Mesenchymal stem cell (in vitro differentiated cells and primary cell): Measurements from ENCODE around the gene ARHGEF33.

Experiments used
- DNase-seq: peaks from one replicate; pipeline ENCODE4 v3.0.0-alpha.2; 2013
- H2AFZ ChIP-seq: one replicate; pipeline ENCODE4 v1.6.1; 2013; ENCODE audit warnings: low read depth, mild to moderate bottlenecking, control low read depth, inconsistent platforms, low read length, moderate library complexity
- H2AK5ac ChIP-seq: 2 replicates; pipeline ENCODE4 v1.6.1; 2013; ENCODE audit warnings: low read length, moderate library complexity, mild to moderate bottlenecking, inconsistent platforms; ENCODE audit not compliant: severe bottlenecking
- H2BK120ac ChIP-seq: one replicate; pipeline ENCODE4 v1.6.1; 2013; ENCODE audit warnings: low read depth, mild to moderate bottlenecking, inconsistent platforms, low read length, moderate library complexity
- H2BK12ac ChIP-seq, 2 experiments: one replicate each; pipeline ENCODE4 v1.6.1; 2013; ENCODE audit warnings: inconsistent platforms in 2 of 2, low read length in 2 of 2, mild to moderate bottlenecking in 2 of 2, moderate library complexity in 2 of 2, control low read depth in 1 of 2
- H2BK15ac ChIP-seq: one replicate; pipeline ENCODE4 v1.6.1; 2013; ENCODE audit warnings: mild to moderate bottlenecking, low read depth, inconsistent platforms; ENCODE audit not compliant: poor library complexity, severe bottlenecking
- H2BK5ac ChIP-seq: 2 replicates; pipeline ENCODE4 v1.6.1; 2013; ENCODE audit warnings: low read depth, mild to moderate bottlenecking, low read length, control low read depth, inconsistent platforms; ENCODE audit not compliant: poor library complexity, severe bottlenecking
- H3K14ac ChIP-seq, 2 experiments: one replicate each; pipeline ENCODE4 v1.6.1; 2013; ENCODE audit warnings: inconsistent platforms in 2 of 2, low read length in 2 of 2, control low read depth in 1 of 2, mild to moderate bottlenecking in 1 of 2, moderate library complexity in 1 of 2
- H3K18ac ChIP-seq, 2 experiments: one replicate each; pipeline ENCODE4 v1.6.1; 2013; ENCODE audit warnings: inconsistent platforms in 2 of 2, low read length in 2 of 2, control low read depth in 1 of 2, low read depth in 1 of 2, mild to moderate bottlenecking in 1 of 2
- H3K23ac ChIP-seq, 2 experiments: one replicate each; pipeline ENCODE4 v1.6.1; 2013; ENCODE audit warnings: inconsistent platforms in 2 of 2, low read length in 2 of 2, mild to moderate bottlenecking in 2 of 2, moderate library complexity in 2 of 2, control low read depth in 1 of 2
- H3K27ac ChIP-seq: 2 replicates; pipeline ENCODE4 v1.5.1; 2013; ENCODE audit warnings: mild to moderate bottlenecking, moderate library complexity, low read length, control low read depth, inconsistent platforms; ENCODE audit not compliant: poor library complexity, severe bottlenecking
- H3K27me3 ChIP-seq, 2 experiments: 2 replicates each; pipeline versions ENCODE4 v1.6.1 to v1.7.0; 2013; ENCODE audit warnings: low read length in 2 of 2, mild to moderate bottlenecking in 2 of 2, moderate library complexity in 2 of 2, control low read depth in 1 of 2, inconsistent platforms in 1 of 2; ENCODE audit not compliant: control insufficient read depth in 1 of 2, insufficient read depth in 1 of 2
- H3K36me3 ChIP-seq, 2 experiments: 2 replicates each; pipeline versions ENCODE4 v1.6.1 to v1.7.0; 2013; ENCODE audit warnings: low read length in 2 of 2, control low read depth in 1 of 2, inconsistent platforms in 1 of 2, low read depth in 1 of 2, mild to moderate bottlenecking in 1 of 2; ENCODE audit not compliant: insufficient read depth in 2 of 2, control insufficient read depth in 1 of 2
- H3K4ac ChIP-seq, 2 experiments: one replicate each; pipeline ENCODE4 v1.6.1; 2013; ENCODE audit warnings: inconsistent platforms in 2 of 2, low read length in 2 of 2, mild to moderate bottlenecking in 2 of 2, moderate library complexity in 2 of 2, control low read depth in 1 of 2, low read depth in 1 of 2
- H3K4me1 ChIP-seq: 2 replicates; pipeline ENCODE4 v1.6.1; 2013; ENCODE audit warnings: low read depth, low read length, control low read depth; ENCODE audit not compliant: control insufficient read depth, insufficient read depth
- H3K4me2 ChIP-seq: 2 replicates; pipeline ENCODE4 v1.6.1; 2013; ENCODE audit warnings: low read length, mild to moderate bottlenecking, inconsistent platforms; ENCODE audit not compliant: poor library complexity, severe bottlenecking
- H3K4me3 ChIP-seq, 2 experiments: 2 replicates each; pipeline versions ENCODE4 v1.5.1 to v1.7.0; 2013; ENCODE audit warnings: low read length in 2 of 2, mild to moderate bottlenecking in 2 of 2, control low read depth in 1 of 2, low read depth in 1 of 2; ENCODE audit not compliant: insufficient read depth in 1 of 2
- H3K79me1 ChIP-seq: replicated peaks from 2 replicates; pipeline ENCODE4 v1.6.1; 2013; ENCODE audit warnings: mild to moderate bottlenecking, control low read depth, low read length, inconsistent platforms; ENCODE audit not compliant: poor library complexity, severe bottlenecking
- H3K9ac ChIP-seq: 2 replicates; pipeline ENCODE4 v1.7.0; 2013; ENCODE audit warnings: mild to moderate bottlenecking, low read length, moderate library complexity
- H3K9me3 ChIP-seq: 2 replicates; pipeline ENCODE4 v1.7.0; 2013; ENCODE audit warnings: mild to moderate bottlenecking, low read length; ENCODE audit not compliant: control insufficient read depth
- H4K8ac ChIP-seq: one replicate; pipeline ENCODE4 v1.6.1; 2013; ENCODE audit warnings: inconsistent platforms, mild to moderate bottlenecking, low read length, moderate library complexity
- H4K91ac ChIP-seq: one replicate; pipeline ENCODE4 v1.6.1; 2013; ENCODE audit warnings: mild to moderate bottlenecking, low read length, inconsistent platforms
- WGBS: methylation state at CpG from one replicate; pipeline ENCODE4 v1.1.7; 2013; ENCODE audit warnings: mixed read lengths; 5-methylcytosine and 5-hydroxymethylcytosine counted together

ARHGEF33 gene

GRCh38 chr2:38932586-38932985 lies 42.9 kb downstream of the ARHGEF33 start:
- H4K8ac ChIP-seq = no peak overlapping the region
- no peaks in the 10 kb centered on the region for H3K36me3 ChIP-seq
- peaks cover 1% of the 10 kb centered on the region for H3K4me1 ChIP-seq
- no peak overlapping the region for H3K4ac ChIP-seq
- no CpG with 5 or more reads among the region's 1 CpG for WGBS
- no peak overlapping the region for H2BK120ac ChIP-seq
- H3K9me3 ChIP-seq = no peaks in the 10 kb centered on the region
- H2BK12ac ChIP-seq = no peak overlapping the region
- H3K4me3 ChIP-seq = no peak overlapping the region
- H3K18ac ChIP-seq = no peak overlapping the region
- H3K9ac ChIP-seq = no peak overlapping the region
- H3K27ac ChIP-seq = no peak overlapping the region
- no peak overlapping the region for H2BK5ac ChIP-seq
- H3K4me2 ChIP-seq = no peak overlapping the region
- H2AFZ ChIP-seq = no peak overlapping the region
- H2BK15ac ChIP-seq = no peak overlapping the region
- H3K79me1 ChIP-seq = no peaks in the 10 kb centered on the region
- no peak for DNase-seq
- no peak overlapping the region for H2AK5ac ChIP-seq
- no peak overlapping the region for H3K14ac ChIP-seq
- no peak overlapping the region for H3K23ac ChIP-seq
- no peak overlapping the region for H4K91ac ChIP-seq
- H3K27me3 ChIP-seq = no peaks in the 10 kb centered on the region

DNA sequence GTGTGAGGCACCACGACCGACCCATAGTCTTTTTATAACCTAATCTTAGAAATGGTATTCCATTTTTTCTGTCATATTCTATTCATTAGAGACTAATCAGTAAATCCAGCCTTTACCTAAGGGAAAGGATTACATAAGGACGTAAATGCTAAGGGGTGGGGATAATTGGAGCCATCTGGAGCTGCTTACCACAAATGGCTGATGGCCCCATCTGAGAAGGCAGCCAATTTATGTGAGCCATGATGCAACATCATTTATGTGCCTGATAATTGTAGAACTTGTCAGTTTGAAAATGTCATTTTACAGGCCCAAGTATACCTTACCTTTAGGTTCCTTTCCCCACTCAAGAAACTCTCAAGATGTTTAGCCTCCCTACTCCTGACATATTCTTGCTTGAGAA lies 44.0 kb downstream of the ARHGEF33 start:
- 92% methylated on average over 1 of the region's 3 CpGs for WGBS
- H3K9me3 ChIP-seq = no peaks in the 10 kb centered on the region

GRCh38 chr2:38934742-38935141 lies 45.1 kb downstream of the ARHGEF33 start:
- no peak overlapping the region for H2BK5ac ChIP-seq
- H2BK120ac ChIP-seq = no peak overlapping the region
- no peak overlapping the region for H3K23ac ChIP-seq
- no peak overlapping the region for H3K4me3 ChIP-seq
- no peak overlapping the region for H3K14ac ChIP-seq
- H2BK15ac ChIP-seq = no peak overlapping the region
- H2AFZ ChIP-seq = no peak overlapping the region
- H3K4me1 ChIP-seq = peaks cover 1% of the 10 kb centered on the region
- no peak overlapping the region for H3K18ac ChIP-seq
- no peak overlapping the region for H2BK12ac ChIP-seq
- H3K27ac ChIP-seq = no peak overlapping the region
- H3K36me3 ChIP-seq = no peaks in the 10 kb centered on the region
- H3K27me3 ChIP-seq = no peaks in the 10 kb centered on the region
- no peak overlapping the region for H4K8ac ChIP-seq
- no peak for DNase-seq
- H3K4me2 ChIP-seq = no peak overlapping the region
- no peak overlapping the region for H2AK5ac ChIP-seq
- H3K9me3 ChIP-seq = no peaks in the 10 kb centered on the region
- no peak overlapping the region for H3K9ac ChIP-seq
- no peak overlapping the region for H4K91ac ChIP-seq
- H3K4ac ChIP-seq = no peak overlapping the region
- H3K79me1 ChIP-seq = no peaks in the 10 kb centered on the region
- 86% methylated on average over 5 of the region's 5 CpGs for WGBS

More for the DNA sequence above, 44.0 kb downstream of the ARHGEF33 start:
- Histone ChIP-seq H3K14ac (no peak overlapping the region), H2AK5ac (no peak overlapping the region), H3K4ac (no peak overlapping the region), H3K27ac (no peak overlapping the region), H3K4me3 (no peak overlapping the region), H3K4me2 (no peak overlapping the region), H4K8ac (no peak overlapping the region), H2BK5ac (no peak overlapping the region), H3K4me1 (peaks cover 1% of the 10 kb centered on the region), H3K36me3 (no peaks in the 10 kb centered on the region), H4K91ac (no peak overlapping the region), H2AFZ (no peak overlapping the region), H2BK15ac (no peak overlapping the region), H2BK120ac (no peak overlapping the region), H3K18ac (no peak overlapping the region), H3K79me1 (no peaks in the 10 kb centered on the region), H2BK12ac (no peak overlapping the region), H3K27me3 (no peaks in the 10 kb centered on the region), H3K23ac (no peak overlapping the region), H3K9ac (no peak overlapping the region)
- DNase-seq = no peak

DNA sequence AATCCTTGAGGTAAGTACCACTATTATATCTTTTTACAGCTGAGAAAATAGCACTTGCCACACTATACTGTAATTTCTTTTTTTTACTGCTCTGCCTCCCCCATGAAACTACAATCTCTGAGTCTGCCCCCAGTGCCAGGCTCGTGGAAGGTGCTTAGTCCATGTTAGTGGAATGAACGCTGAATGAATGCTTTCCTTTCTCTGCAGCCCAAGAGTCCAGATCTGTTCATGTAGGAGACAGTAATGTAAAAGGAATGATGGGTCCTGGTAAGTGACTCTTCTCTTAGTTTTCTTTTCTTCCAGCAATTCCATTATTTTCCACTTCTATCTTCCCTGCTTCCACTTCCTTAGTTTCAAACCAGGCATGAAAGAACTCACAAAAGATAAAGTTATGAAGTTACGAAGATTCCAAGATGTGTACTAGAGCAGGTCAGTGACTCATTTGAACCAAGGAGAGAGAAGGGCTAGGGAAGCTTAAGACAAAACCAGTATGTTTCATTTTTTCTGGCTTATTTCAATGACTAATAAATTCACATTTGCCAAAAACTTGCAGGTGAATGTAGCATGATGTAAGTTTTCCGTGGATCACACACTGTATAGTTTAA lies 46.0 kb downstream of the ARHGEF33 start:
- H2BK120ac ChIP-seq = no peak overlapping the region
- peak overlapping the region; percentile 43 for H3K4me2 ChIP-seq
- DNase-seq = peak; percentile 33
- no peak overlapping the region for H2BK15ac ChIP-seq
- H3K27me3 ChIP-seq = no peaks in the 10 kb centered on the region
- H3K79me1 ChIP-seq = no peaks in the 10 kb centered on the region
- no peak overlapping the region for H4K91ac ChIP-seq
- H3K18ac ChIP-seq = no peak overlapping the region
- H3K4me1 ChIP-seq = peaks cover 1% of the 10 kb centered on the region
- H2AFZ ChIP-seq = no peak overlapping the region
- no peaks in the 10 kb centered on the region for H3K36me3 ChIP-seq
- no peak overlapping the region for H3K9ac ChIP-seq
- H3K27ac ChIP-seq = no peak overlapping the region
- H2AK5ac ChIP-seq = no peak overlapping the region
- H2BK12ac ChIP-seq = no peak overlapping the region
- H4K8ac ChIP-seq = no peak overlapping the region
- H2BK5ac ChIP-seq = no peak overlapping the region
- WGBS = 83% methylated on average over 3 of the region's 4 CpGs
- no peak overlapping the region for H3K4ac ChIP-seq
- H3K23ac ChIP-seq = no peak overlapping the region
- H3K4me3 ChIP-seq = no peak overlapping the region
- no peaks in the 10 kb centered on the region for H3K9me3 ChIP-seq
- peak overlapping the region in 1 of 2 experiments; percentile 41 for H3K14ac ChIP-seq
